Amygdala (tissue), 56 donors: ENCODE results near the gene PAPLN.
"Not testable (repeated sequence)": the region's sequence is repeated elsewhere in the genome, so short reads cannot be mapped to it uniquely, and the experiment has no call there.

Experiments used
- DNase-seq, 56 donors: peaks; one replicate each; lab custom pipeline; 2025; lab: John Stamatoyannopoulos, UW

The PAPLN gene

GRCh38 chr14:73283608-73284379 lies 46.5 kb downstream of the PAPLN start:
- peak in 14 of 56 donors; percentile 6 to 50 (median 22) for DNase-seq

- DNase-seq, result no peak
These were observed 48.7 kb downstream of the PAPLN start for GRCh38 chr14:73285979-73286378.

- no peak for DNase-seq
These were observed 49.3 kb downstream of the PAPLN start for GRCh38 chr14:73286598-73286997.

GRCh38 chr14:73287071-73287470 lies 49.8 kb downstream of the PAPLN start:
- DNase-seq, result no peak

GRCh38 chr14:73289308-73289707 lies 52.0 kb downstream of the PAPLN start:
- DNase-seq, result peak in 2 of 56 donors; percentile 11

- no peak for DNase-seq
These were observed 52.4 kb downstream of the PAPLN start for GRCh38 chr14:73289729-73290128.

GRCh38 chr14:73290279-73290678 lies 53.0 kb downstream of the PAPLN start:
- DNase-seq, result no peak

GRCh38 chr14:73293782-73294781 lies 56.8 kb downstream of the PAPLN start:
- no peak for DNase-seq

- peak in 3 of 56 donors; percentile 3 to 10 (median 3) for DNase-seq
These were observed 58.0 kb downstream of the PAPLN start for GRCh38 chr14:73295198-73295796.

- no peak for DNase-seq
These were observed 68.2 kb downstream of the PAPLN start for GRCh38 chr14:73305499-73305898.

GRCh38 chr14:73307261-73307660 lies 70.0 kb downstream of the PAPLN start:
- DNase-seq, result no peak

- DNase-seq, result not testable (repeated sequence)
These were observed 71.9 kb downstream of the PAPLN start for GRCh38 chr14:73309207-73309606.

- DNase-seq, result no peak
These were observed 74.4 kb downstream of the PAPLN start for GRCh38 chr14:73311708-73312030.

- DNase-seq, result no peak
These were observed 75.4 kb downstream of the PAPLN start for GRCh38 chr14:73312687-73313086.

- DNase-seq, result no peak
These were observed 75.8 kb downstream of the PAPLN start for GRCh38 chr14:73313151-73313550.

GRCh38 chr14:73323896-73324399 lies 86.6 kb downstream of the PAPLN start:
- no peak for DNase-seq
